K562 (cell line): ENCODE data around the gene MCM3. TPM values are rescaled to one million over a fixed set of nuclear protein-coding genes. Genes with fewer than 3 reads are reported as not detected.

ENCODE experiments used
- ARID2 ChIP-seq: fragments of 450-650 bp; IDR thresholded peaks from 2 replicates; pipeline ENCODE4 v1.6.1; 2017; ENCODE audit warnings: antibody characterized with exemption, mild to moderate bottlenecking
- BHLHE40 ChIP-seq: IDR thresholded peaks from 2 replicates; pipeline ENCODE4 v1.6.1; 2011; ENCODE audit warnings: low read length, improper control_type of control experiment
- CEBPG ChIP-seq, 3 experiments: fragments of 200-800 bp in 1 of 3; sonication (Bioruptor generic) in 1 of 3; sonication (generic) in 1 of 3; formaldehyde crosslinking in 1 of 3; IDR thresholded peaks in 2 of 3; conservative IDR thresholded peaks in 1 of 3; 2 replicates each; pipeline versions ENCODE4 v1.6.1 to v1.8.0; 2016 to 2022; ENCODE audit warnings: missing compliant biosample characterization in 2 of 3, missing genetic modification characterization in 2 of 3, mild to moderate bottlenecking in 1 of 3, missing genetic modification reagents in 1 of 3
- CHCHD3 ChIP-seq: fragments of 250-450 bp; sonication (Bioruptor Pico); IDR thresholded peaks from 2 replicates; pipeline ENCODE4 v2.1.2; 2022; ENCODE audit warnings: mild to moderate bottlenecking
- EP400 ChIP-seq: fragments of 450-650 bp; IDR thresholded peaks from 2 replicates; pipeline ENCODE4 v1.6.1; 2017; ENCODE audit warnings: antibody characterized with exemption, mild to moderate bottlenecking, moderate library complexity
- FOXM1 ChIP-seq, 2 experiments: fragments of 450-650 bp in 1 of 2; sonication (generic) in 1 of 2; formaldehyde crosslinking in 1 of 2; IDR thresholded peaks; 2 replicates each; pipeline versions ENCODE4 v1.6.1 to v1.9.0; 2017 to 2022; ENCODE audit warnings: low read depth in 2 of 2, mild to moderate bottlenecking in 2 of 2, missing genetic modification reagents in 1 of 2, moderate library complexity in 1 of 2
- MEF2A ChIP-seq: IDR thresholded peaks from 2 replicates; pipeline ENCODE4 v1.6.1; 2011; ENCODE audit warnings: low read depth, mild to moderate bottlenecking, low read length, moderate library complexity; ENCODE audit not compliant: control insufficient read depth
- MXD1 ChIP-seq: fragments of 250-450 bp; sonication (Bioruptor Pico); IDR thresholded peaks from 2 replicates; pipeline ENCODE4 v1.8.0; 2021; ENCODE audit warnings: borderline replicate concordance, mild to moderate bottlenecking, moderate library complexity; ENCODE audit not compliant: poor library complexity, severe bottlenecking
- RCOR1 ChIP-seq, 2 experiments: IDR thresholded peaks; 2 replicates each; pipeline ENCODE4 v1.6.1; 2012; ENCODE audit warnings: low read depth in 2 of 2, low read length in 2 of 2, borderline replicate concordance in 1 of 2, improper control_type of control experiment in 1 of 2
- ZNF584 ChIP-seq: fragments of 200-800 bp; sonication (Bioruptor generic); IDR thresholded peaks from 2 replicates; pipeline ENCODE4 v1.6.1; 2016; ENCODE audit warnings: low read depth, mild to moderate bottlenecking, missing genetic modification characterization, missing compliant biosample characterization
- ZNF589 ChIP-seq: fragments of 200-800 bp; sonication (Bioruptor generic); IDR thresholded peaks from 2 replicates; pipeline ENCODE4 v1.6.1; 2016; ENCODE audit warnings: low read depth, missing genetic modification characterization, missing compliant biosample characterization
- polyA plus RNA-seq, 8 experiments: library from polyadenylated mRNA; depleted of rRNA in 4 of 8; stranded (reverse) in 5 of 8; unstranded in 3 of 8; fragments of >200 nt; fragmentation: Nextera tagmentation in 2 of 8; fragmentation: Illumina TruSeq in 1 of 8; extraction: Ambion mirVana in 2 of 8; extraction: Trizol in 1 of 8; gene quantifications; 2 replicates each; pipeline versions ENCODE4 v1.2.1 to v1.2.3, GENCODE V29; 2011 to 2014; ENCODE audit warnings: inconsistent platforms in 1 of 8, missing spikeins in 1 of 8
- total RNA-seq, 7 experiments: library from RNA; depleted of rRNA in 6 of 7; stranded (reverse); fragments of >200 nt in 6 of 7; fragmentation: Illumina TruSeq in 2 of 7; extraction: Trizol in 2 of 7; gene quantifications; 2 replicates each; pipeline versions ENCODE4 v1.2.1 to v1.2.3, GENCODE V29; 2011 to 2021; ENCODE audit warnings: low replicate concordance in 1 of 7
- TF ChIP-seq, protein P1 (sequence below), 3 experiments: IDR thresholded peaks in 2 of 3; conservative IDR thresholded peaks in 1 of 3; 2 replicates each; pipeline ENCODE4 v1.5.1; 2011 to 2012; ENCODE audit warnings: low read length in 3 of 3, mild to moderate bottlenecking in 3 of 3, control low read depth in 2 of 3, improper control_type of control experiment in 1 of 3, inconsistent platforms in 1 of 3, low read depth in 1 of 3, mixed read lengths in 1 of 3, moderate library complexity in 1 of 3; ENCODE audit not compliant: insufficient read depth in 2 of 3

MCM3 gene
- total and polyA plus RNA-seq, 9 of the 15 experiments (the other 6 are each of a cell fraction or from before 2014, with no cell fraction given), result 76.1 to 270 (median 250) TPM

DNA sequence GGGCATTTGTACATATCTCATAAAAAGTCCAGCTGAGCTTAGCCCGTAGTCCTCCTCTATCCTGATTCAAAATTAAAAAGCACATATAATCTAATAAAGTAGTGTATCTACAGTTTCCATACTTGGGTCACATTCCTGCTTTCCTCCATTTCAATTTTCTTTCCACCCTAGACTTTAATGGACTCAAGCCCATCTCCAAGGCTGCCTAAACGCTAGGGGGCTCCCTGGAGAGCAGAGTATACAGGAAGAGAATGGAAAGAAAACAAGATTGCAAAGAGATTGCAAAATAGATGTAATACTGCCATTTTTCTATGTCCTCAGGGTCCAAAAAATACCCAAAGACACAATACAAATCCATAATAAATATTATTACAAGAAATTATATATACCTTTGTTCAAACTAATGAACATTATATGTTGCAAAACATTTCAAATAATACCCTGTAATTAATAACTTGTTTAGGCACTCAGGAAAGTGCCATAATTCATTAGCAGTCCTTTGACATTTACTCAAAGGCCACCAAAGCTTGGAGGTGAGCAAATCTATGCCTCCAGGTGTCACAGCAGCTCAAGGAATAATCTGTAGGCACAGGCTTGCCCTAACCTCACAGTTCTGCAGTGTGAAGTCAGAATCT is 2.4 kb upstream of the MCM3 start (continued):
- TF ChIP-seq CEBPG (CRISPR knock-in tag; IDR thresholded peaks at IDR 0.05), result peak; percentile 59; the same call in 1 of the 2 replicates
- peak; percentile 94 to 95 for TF ChIP-seq CEBPG (tag; conservative IDR thresholded peaks at IDR 0.05 in 1 of 2, IDR thresholded peaks at IDR 0.05 in 1 of 2)
- 0 out of 2 replicates have a peak, but pooled peaks have one; percentile 23 for TF ChIP-seq ZNF589 (CRISPR knock-in tag)
- peak; percentile 56 for TF ChIP-seq EP400
- TF ChIP-seq, protein P1, sequence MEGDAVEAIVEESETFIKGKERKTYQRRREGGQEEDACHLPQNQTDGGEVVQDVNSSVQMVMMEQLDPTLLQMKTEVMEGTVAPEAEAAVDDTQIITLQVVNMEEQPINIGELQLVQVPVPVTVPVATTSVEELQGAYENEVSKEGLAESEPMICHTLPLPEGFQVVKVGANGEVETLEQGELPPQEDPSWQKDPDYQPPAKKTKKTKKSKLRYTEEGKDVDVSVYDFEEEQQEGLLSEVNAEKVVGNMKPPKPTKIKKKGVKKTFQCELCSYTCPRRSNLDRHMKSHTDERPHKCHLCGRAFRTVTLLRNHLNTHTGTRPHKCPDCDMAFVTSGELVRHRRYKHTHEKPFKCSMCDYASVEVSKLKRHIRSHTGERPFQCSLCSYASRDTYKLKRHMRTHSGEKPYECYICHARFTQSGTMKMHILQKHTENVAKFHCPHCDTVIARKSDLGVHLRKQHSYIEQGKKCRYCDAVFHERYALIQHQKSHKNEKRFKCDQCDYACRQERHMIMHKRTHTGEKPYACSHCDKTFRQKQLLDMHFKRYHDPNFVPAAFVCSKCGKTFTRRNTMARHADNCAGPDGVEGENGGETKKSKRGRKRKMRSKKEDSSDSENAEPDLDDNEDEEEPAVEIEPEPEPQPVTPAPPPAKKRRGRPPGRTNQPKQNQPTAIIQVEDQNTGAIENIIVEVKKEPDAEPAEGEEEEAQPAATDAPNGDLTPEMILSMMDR (IDR thresholded peaks at IDR 0.05 in 2 of 3, conservative IDR thresholded peaks at IDR 0.05 in 1 of 3; ENCODE audit: insufficient read depth in 2 of 3, low read depth in 1 of 3, low read length in 3 of 3), result peak; percentile 80 to 86 (median 81)
- peak in 1 of 2 experiments; percentile 59; a peak in 1 of 4 replicates for TF ChIP-seq RCOR1 (IDR thresholded peaks at IDR 0.05; ENCODE audit: borderline replicate concordance in 1 of 2, low read depth in 2 of 2, low read length in 2 of 2)
- no peak for TF ChIP-seq BHLHE40
- no peak for TF ChIP-seq MXD1
- TF ChIP-seq MEF2A, result 0 out of 2 replicates have a peak, but pooled peaks have one; percentile 10
- TF ChIP-seq FOXM1 (IDR thresholded peaks at IDR 0.05; ENCODE audit: low read depth), result peak; percentile 54; the same call in 1 of the 2 replicates
- TF ChIP-seq FOXM1 (CRISPR knock-in tag; IDR thresholded peaks at IDR 0.05; ENCODE audit: low read depth), result no peak
- peak; percentile 75 for TF ChIP-seq ZNF584
- TF ChIP-seq CHCHD3 (CRISPR knock-in tag), result no peak
- TF ChIP-seq ARID2, result no peak
